ENCODE measurements around the gene APC.

DNA sequence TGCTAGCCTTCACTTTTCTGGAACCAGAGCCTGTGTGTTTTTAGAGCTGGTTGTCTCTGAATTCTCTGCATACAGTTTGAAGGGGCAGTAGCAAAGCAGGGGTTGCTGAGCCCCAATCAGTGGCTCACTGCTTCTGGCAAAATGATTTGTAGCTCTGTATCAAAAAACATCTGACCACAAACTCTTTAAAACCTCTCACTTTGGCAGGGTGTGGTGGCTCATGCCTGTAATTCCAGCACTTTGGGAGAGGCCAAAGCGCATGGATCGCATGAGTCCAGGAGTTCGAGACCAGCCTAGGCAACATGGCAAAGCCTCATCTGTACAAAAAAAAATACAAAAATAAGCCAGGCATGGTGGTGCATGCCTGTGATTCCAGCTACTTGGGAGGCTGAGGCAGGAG, 28.3 kb upstream of the APC start:
- TF ChIP-seq, protein P1, sequence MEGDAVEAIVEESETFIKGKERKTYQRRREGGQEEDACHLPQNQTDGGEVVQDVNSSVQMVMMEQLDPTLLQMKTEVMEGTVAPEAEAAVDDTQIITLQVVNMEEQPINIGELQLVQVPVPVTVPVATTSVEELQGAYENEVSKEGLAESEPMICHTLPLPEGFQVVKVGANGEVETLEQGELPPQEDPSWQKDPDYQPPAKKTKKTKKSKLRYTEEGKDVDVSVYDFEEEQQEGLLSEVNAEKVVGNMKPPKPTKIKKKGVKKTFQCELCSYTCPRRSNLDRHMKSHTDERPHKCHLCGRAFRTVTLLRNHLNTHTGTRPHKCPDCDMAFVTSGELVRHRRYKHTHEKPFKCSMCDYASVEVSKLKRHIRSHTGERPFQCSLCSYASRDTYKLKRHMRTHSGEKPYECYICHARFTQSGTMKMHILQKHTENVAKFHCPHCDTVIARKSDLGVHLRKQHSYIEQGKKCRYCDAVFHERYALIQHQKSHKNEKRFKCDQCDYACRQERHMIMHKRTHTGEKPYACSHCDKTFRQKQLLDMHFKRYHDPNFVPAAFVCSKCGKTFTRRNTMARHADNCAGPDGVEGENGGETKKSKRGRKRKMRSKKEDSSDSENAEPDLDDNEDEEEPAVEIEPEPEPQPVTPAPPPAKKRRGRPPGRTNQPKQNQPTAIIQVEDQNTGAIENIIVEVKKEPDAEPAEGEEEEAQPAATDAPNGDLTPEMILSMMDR (conservative IDR thresholded peaks at IDR 0.05 in 1 of 2, IDR thresholded peaks at IDR 0.05 in 1 of 2; ENCODE audit: extremely low read depth in 1 of 2, insufficient read depth in 1 of 2, low read depth in 1 of 2, low read length in 2 of 2), result no peak
- TF ChIP-seq EZH2 (IDR thresholded peaks at IDR 0.05; ENCODE audit: borderline replicate concordance, low read length), result no peak
